Fibroblast of mammary gland (primary cell): ENCODE data around the gene DOP1B.

ENCODE experiments used
- DNase-seq: peaks from one replicate; pipeline ENCODE4 v3.0.0-alpha.2; 2010; ENCODE audit warnings: low read depth
- H3K4me3 ChIP-seq: 2 replicates; pipeline ENCODE4 v1.5.1; 2011; ENCODE audit warnings: low read depth, mild to moderate bottlenecking, low read length, moderate library complexity; ENCODE audit not compliant: control insufficient read depth
- TF ChIP-seq, protein P1 (sequence below): conservative IDR thresholded peaks from 2 replicates; pipeline ENCODE4 v1.5.1; 2011; ENCODE audit warnings: low read depth, low read length, inconsistent platforms; ENCODE audit not compliant: control insufficient read depth, insufficient read depth

DOP1B gene

DNA sequence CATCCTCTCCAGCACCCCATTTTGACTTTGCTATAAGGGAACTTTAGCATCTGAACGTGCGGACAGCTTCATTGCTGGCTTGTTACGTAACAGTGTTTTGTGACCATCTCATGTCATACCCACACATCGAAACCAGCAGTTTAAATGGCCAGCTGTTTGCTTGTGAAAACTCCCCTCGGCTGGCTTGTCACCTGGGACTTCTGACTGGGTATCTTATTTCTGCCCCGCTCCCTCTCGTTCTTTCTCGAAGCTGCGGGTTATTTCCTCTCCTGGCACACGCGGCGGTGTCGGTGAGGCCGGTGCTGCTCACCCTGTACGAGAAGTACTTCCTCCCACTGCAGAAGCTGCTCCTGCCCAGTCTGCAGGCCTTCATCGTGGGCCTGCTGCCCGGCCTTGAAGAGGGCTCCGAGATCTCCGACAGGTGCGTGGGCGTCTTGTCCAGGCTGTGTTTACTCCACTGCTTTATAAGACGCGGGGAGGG is 43.5 kb downstream of the DOP1B start:
- no peak overlapping the region for H3K4me3 ChIP-seq
- no peak for DNase-seq
- TF ChIP-seq, protein P1, sequence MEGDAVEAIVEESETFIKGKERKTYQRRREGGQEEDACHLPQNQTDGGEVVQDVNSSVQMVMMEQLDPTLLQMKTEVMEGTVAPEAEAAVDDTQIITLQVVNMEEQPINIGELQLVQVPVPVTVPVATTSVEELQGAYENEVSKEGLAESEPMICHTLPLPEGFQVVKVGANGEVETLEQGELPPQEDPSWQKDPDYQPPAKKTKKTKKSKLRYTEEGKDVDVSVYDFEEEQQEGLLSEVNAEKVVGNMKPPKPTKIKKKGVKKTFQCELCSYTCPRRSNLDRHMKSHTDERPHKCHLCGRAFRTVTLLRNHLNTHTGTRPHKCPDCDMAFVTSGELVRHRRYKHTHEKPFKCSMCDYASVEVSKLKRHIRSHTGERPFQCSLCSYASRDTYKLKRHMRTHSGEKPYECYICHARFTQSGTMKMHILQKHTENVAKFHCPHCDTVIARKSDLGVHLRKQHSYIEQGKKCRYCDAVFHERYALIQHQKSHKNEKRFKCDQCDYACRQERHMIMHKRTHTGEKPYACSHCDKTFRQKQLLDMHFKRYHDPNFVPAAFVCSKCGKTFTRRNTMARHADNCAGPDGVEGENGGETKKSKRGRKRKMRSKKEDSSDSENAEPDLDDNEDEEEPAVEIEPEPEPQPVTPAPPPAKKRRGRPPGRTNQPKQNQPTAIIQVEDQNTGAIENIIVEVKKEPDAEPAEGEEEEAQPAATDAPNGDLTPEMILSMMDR, result no peak

DNA sequence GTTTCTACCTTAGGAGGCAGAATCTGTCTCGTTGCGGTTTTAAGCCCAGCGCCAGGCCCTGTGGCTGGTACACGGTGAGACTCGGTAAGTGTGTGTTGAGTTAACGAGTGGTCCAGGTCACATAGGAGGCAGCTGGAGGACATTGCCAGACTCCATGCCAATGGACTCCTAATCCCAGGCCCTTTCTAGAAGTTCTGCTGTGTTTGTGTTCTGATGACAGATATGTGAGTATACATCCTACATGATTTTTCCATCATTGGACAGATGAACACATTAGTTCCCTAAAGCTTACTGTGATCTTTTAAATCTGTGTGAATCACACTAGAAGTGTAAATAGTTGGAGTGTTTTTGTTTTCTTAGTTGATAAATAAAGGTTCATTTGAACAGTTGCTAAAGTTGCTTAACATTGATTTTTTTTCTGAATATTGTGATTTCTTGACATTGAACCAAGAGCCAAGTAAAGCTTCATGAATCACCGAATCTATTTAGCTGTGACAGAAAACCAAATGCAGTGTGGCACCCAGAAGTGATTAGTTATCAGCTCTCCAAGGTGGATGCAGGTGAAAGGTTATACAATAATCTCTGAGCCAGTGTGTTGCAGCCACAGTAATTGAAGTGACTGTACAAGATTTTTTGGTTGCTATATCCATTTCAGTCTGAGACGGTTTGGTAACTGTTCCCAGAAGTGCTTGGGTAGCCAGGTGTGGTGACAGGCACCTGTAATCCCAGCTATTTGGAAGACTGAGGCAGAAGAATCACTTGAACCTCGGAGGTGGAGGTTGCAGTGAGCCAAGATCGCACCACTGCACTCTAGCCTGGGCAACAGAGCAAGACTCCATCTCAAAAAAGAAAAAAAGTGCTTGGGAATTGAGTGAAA is 46.3 kb downstream of the DOP1B start:
- H3K4me3 ChIP-seq, result no peak overlapping the region
- DNase-seq, result peak; percentile 62
- TF ChIP-seq, protein P1, result no peak

DNA sequence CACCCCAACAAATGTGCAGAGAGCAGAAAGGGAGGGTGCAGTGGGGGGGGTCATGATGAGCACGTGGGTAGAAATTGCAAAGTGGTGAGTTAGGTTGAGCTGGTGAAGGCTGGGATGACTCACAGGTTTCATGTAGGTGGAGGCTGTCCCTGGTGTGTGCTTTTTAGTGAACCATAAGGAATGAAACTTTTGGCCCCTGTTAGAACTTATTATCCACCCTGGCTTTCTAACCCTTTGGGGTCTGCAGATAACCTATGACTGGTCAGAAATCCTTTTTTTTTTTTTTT is 46.9 kb downstream of the DOP1B start:
- TF ChIP-seq, protein P1, result no peak
- no peak overlapping the region for H3K4me3 ChIP-seq
- DNase-seq, result peak; percentile 89

DNA sequence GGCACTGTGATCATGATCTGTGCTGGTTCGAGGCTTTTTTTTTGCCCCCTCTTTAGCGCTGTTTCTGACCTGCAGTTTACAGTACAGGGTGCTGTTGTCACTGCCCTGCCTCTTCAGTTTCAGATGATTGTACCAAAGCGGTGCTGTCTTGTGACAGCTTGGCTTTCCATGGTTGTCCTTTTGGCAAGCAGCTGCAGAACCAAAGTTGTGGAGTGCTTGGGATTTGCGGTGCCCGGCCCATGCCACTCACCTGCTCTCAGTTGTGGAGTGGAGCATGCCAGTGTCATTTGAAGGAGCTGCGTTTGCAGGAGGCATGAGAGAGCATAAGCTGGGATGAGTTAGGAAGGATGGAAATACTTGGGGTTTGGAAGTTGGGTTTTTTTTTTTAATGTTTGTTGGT is 48.4 kb downstream of the DOP1B start:
- DNase-seq, result no peak
- no peak overlapping the region for H3K4me3 ChIP-seq
- TF ChIP-seq, protein P1, result no peak

DNA sequence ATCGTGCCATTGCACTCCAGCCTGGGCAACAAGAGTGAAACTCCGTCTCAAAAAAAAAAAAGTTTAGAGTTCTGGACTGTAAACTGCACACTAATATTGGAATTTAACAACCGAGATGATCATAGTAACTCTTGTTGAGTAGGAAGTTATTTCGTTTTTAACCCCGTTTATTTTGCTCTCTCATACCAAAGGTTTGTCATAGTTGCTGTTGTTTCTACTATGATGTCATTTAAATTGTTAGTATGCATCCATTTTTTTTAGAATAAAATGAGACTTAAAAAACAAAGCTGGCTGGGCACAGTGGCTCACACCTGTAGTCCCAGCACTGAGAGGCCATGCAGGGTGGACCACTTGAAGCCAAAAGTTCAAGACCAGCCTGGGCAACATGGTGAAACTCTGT is 49.3 kb downstream of the DOP1B start:
- TF ChIP-seq, protein P1, result no peak
- no peak for DNase-seq
- no peak overlapping the region for H3K4me3 ChIP-seq
